ENCODE results near the gene FHOD3. TPM values are rescaled to one million over a fixed set of nuclear protein-coding genes. Genes with fewer than 3 reads are reported as not detected.

Gene FHOD3
- total RNA-seq, 1 donor from 2014 or later, result 8.9 TPM

- Mint-ChIP-seq H3K36me3 (ENCODE audit: low read depth) (peaks cover 2% of the 10 kb centered on the region), H3K4me3 (ENCODE audit: unreplicated experiment) (no peak overlapping the region), H3K27me3 (ENCODE audit: low read depth) (peaks cover 8% of the 10 kb centered on the region), H3K27ac (ENCODE audit: unreplicated experiment) (no peak overlapping the region), H3K9me3 (ENCODE audit: low read depth) (no peaks in the 10 kb centered on the region), H3K4me1 (ENCODE audit: low read depth) (peaks cover 16% of the 10 kb centered on the region)
- TF ChIP-seq, protein P1, sequence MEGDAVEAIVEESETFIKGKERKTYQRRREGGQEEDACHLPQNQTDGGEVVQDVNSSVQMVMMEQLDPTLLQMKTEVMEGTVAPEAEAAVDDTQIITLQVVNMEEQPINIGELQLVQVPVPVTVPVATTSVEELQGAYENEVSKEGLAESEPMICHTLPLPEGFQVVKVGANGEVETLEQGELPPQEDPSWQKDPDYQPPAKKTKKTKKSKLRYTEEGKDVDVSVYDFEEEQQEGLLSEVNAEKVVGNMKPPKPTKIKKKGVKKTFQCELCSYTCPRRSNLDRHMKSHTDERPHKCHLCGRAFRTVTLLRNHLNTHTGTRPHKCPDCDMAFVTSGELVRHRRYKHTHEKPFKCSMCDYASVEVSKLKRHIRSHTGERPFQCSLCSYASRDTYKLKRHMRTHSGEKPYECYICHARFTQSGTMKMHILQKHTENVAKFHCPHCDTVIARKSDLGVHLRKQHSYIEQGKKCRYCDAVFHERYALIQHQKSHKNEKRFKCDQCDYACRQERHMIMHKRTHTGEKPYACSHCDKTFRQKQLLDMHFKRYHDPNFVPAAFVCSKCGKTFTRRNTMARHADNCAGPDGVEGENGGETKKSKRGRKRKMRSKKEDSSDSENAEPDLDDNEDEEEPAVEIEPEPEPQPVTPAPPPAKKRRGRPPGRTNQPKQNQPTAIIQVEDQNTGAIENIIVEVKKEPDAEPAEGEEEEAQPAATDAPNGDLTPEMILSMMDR (IDR thresholded peaks at IDR 0.05), result no peak
- no peak for DNase-seq (ENCODE audit: low spot score)
Observed at GRCh38 chr18:36465276-36465675, 167.8 kb downstream of the FHOD3 start.

DNA sequence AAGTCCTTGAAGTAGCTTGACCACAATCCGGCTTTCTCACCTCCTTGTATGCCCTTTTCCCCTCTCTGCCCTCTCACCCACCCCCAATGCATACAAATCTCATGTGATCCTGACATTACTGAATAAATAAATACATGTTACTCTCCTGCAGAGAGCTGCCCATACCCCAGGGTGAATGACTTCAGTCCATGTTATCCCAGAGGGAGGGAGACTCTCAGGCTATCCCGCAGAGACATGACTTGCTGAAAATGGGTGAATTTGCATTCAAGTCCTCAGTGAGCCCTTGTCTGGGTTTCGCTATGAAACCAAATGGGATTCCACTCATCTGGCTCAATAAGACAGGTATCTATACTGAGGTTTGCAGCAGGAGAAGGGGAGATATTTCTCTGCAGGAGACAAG is 168.5 kb downstream of the FHOD3 start:
- H3K36me3 Mint-ChIP-seq (ENCODE audit: low read depth), result peaks cover 2% of the 10 kb centered on the region
- H3K27ac Mint-ChIP-seq (ENCODE audit: unreplicated experiment), result no peak overlapping the region

DNA sequence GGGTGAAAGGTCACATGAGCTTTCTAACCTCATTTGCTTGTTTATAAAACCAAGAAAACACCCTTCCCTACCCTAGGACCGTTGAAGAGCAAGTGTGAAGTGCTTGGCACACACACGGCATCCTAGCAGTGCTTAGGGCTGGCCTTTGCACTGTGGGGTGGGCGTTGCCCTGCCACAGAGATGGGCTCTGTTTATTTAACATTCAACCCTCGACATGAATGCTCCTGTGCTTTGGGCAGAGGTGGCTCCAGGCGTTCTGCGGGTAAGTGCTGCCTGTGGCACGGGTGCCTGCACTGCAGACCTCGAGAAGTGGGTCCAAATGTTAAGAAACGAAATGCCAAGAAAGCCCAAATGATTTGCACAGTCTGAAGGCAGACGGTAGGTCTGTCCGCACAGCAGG is 170.1 kb downstream of the FHOD3 start:
- Mint-ChIP-seq H3K27ac (ENCODE audit: unreplicated experiment) (no peak overlapping the region), H3K27me3 (ENCODE audit: low read depth) (peaks cover 12% of the 10 kb centered on the region), H3K4me3 (ENCODE audit: unreplicated experiment) (no peak overlapping the region), H3K9me3 (ENCODE audit: low read depth) (no peaks in the 10 kb centered on the region), H3K4me1 (ENCODE audit: low read depth) (peaks cover 6% of the 10 kb centered on the region), H3K36me3 (ENCODE audit: low read depth) (peaks cover 2% of the 10 kb centered on the region)
- TF ChIP-seq, protein P1 (IDR thresholded peaks at IDR 0.05), result no peak
- DNase-seq (ENCODE audit: low spot score), result no peak

More for the DNA sequence above, 168.5 kb downstream of the FHOD3 start:
- Mint-ChIP-seq H3K4me3 (ENCODE audit: unreplicated experiment) (no peak overlapping the region), H3K27me3 (ENCODE audit: low read depth) (peaks cover 8% of the 10 kb centered on the region), H3K4me1 (ENCODE audit: low read depth) (peaks cover 16% of the 10 kb centered on the region), H3K9me3 (ENCODE audit: low read depth) (no peaks in the 10 kb centered on the region)
- DNase-seq (ENCODE audit: low spot score), result no peak
- TF ChIP-seq, protein P1 (IDR thresholded peaks at IDR 0.05), result no peak

DNA sequence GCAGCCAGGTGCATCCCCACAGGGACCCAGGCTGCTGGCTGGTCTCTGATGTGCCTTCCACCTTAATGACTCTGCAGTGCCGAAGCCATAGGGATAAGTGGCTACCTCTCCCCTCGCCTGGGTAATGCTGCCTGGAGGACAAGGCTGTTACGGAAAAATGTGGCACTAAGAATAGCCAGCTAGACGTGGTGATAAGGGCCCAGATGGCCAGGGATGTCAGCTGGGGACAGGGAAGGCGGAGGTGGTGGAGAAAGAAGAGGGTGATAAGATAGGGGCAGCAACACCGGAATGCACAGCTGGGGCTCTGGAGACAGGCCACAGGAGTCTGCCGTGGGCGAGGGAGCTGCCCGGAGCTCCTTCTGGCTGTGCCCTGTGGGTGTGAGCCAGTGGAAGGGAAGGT is 170.6 kb downstream of the FHOD3 start:
- peaks cover 6% of the 10 kb centered on the region for H3K4me1 Mint-ChIP-seq (ENCODE audit: low read depth)
- H3K27ac Mint-ChIP-seq (ENCODE audit: unreplicated experiment), result no peak overlapping the region

DNA sequence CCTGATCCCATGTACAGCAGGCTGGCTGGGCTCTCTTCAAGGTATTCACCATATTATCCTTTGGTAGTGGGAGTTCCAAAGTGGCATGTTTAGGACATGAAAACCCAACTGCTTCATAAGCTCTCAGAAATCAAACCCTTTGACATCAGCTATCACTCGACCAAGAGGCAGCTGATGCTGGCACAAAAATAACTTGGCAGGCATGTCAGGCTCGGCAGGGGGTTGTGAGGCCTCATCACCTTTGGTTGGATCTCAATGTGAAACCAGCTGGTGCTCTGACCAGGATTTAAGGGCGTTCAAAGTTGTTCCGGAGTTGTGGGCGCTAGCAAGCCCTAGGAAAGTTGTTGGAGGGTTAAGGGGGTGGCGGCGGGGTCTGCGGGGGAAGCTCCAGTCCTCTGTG is 171.9 kb downstream of the FHOD3 start:
- Mint-ChIP-seq H3K27me3 (ENCODE audit: low read depth) (peaks cover 14% of the 10 kb centered on the region), H3K4me3 (ENCODE audit: unreplicated experiment) (no peak overlapping the region), H3K27ac (ENCODE audit: unreplicated experiment) (no peak overlapping the region), H3K36me3 (ENCODE audit: low read depth) (peaks cover 2% of the 10 kb centered on the region), H3K9me3 (ENCODE audit: low read depth) (no peaks in the 10 kb centered on the region), H3K4me1 (ENCODE audit: low read depth) (peaks cover 6% of the 10 kb centered on the region)
- TF ChIP-seq, protein P1 (IDR thresholded peaks at IDR 0.05), result no peak
- no peak for DNase-seq (ENCODE audit: low spot score)

More for the DNA sequence above, 170.6 kb downstream of the FHOD3 start:
- H3K27me3 Mint-ChIP-seq (ENCODE audit: low read depth), result peaks cover 12% of the 10 kb centered on the region
- TF ChIP-seq, protein P1 (IDR thresholded peaks at IDR 0.05), result no peak
- H3K4me3 Mint-ChIP-seq (ENCODE audit: unreplicated experiment), result no peak overlapping the region
- no peaks in the 10 kb centered on the region for H3K9me3 Mint-ChIP-seq (ENCODE audit: low read depth)
- DNase-seq (ENCODE audit: low spot score), result no peak
- peaks cover 2% of the 10 kb centered on the region for H3K36me3 Mint-ChIP-seq (ENCODE audit: low read depth)

Data from chondrocyte (in vitro differentiated cells).